ENCODE data around the gene PROSER3. TPM values are rescaled to one million over a fixed set of nuclear protein-coding genes. Genes with fewer than 3 reads are reported as not detected.

The PROSER3 gene
- polyA plus RNA-seq, 1 donor (not counting 4 experiments of a cell fraction or from before 2014, with no cell fraction given), result 5.5 TPM

GRCh38 chr19:35780717-35781116 is 22.7 kb downstream of the PROSER3 start:
- H3K36me3 ChIP-seq (ENCODE audit: control insufficient read depth in 2 of 2, extremely low read depth in 1 of 2, insufficient read depth in 2 of 2, low read length in 2 of 2), result no peaks in the 10 kb centered on the region
- dilution Hi-C loops (cut with MboI; ENCODE audit: extremely low pct_ligation_motif_present, low sequenced_read_pairs), result no loop called here

GRCh38 chr19:35781650-35782049 is 23.7 kb downstream of the PROSER3 start:
- no peaks in the 10 kb centered on the region for H3K4me1 ChIP-seq (ENCODE audit: control insufficient read depth, extremely low read depth, insufficient read depth, low read length)
- no peak for TF ChIP-seq CTCF (optimal IDR thresholded peaks at IDR 0.05 in 1 of 3, IDR thresholded peaks at IDR 0.05 in 1 of 3, conservative IDR thresholded peaks at IDR 0.05 in 1 of 3; ENCODE audit: extremely low read depth in 1 of 3, insufficient read depth in 2 of 3, low read length in 3 of 3)
- TF ChIP-seq EZH2 (IDR thresholded peaks at IDR 0.05; ENCODE audit: low read length), result no peak
- DNase-seq (ENCODE audit: low read depth, low spot score) (no peak), FAIRE-seq (no peak)
- no peak overlapping the region for H3K4me2 ChIP-seq (ENCODE audit: control insufficient read depth, extremely low read depth, insufficient read depth, low read depth, low read length)
- no peaks in the 10 kb centered on the region for H3K79me2 ChIP-seq (ENCODE audit: control insufficient read depth, insufficient read depth, low read length)
- no peak overlapping the region for H3K9ac ChIP-seq (ENCODE audit: control insufficient read depth, extremely low read depth, insufficient read depth, low read length)
- H3K27me3 ChIP-seq (ENCODE audit: control insufficient read depth, extremely low read depth, insufficient read depth, low read length), result no peaks in the 10 kb centered on the region
- H3K9me1 ChIP-seq (ENCODE audit: control insufficient read depth, extremely low read depth, insufficient read depth, low read length), result no peaks in the 10 kb centered on the region
- no peaks in the 10 kb centered on the region for H4K20me1 ChIP-seq (ENCODE audit: control insufficient read depth, extremely low read depth, insufficient read depth, low read length)
- no peak overlapping the region for H3K27ac ChIP-seq (ENCODE audit: control insufficient read depth, insufficient read depth, low read length)
- H2AFZ ChIP-seq (ENCODE audit: control insufficient read depth, low read length), result no peak overlapping the region
- dilution Hi-C loops (cut with MboI; ENCODE audit: extremely low pct_ligation_motif_present, low sequenced_read_pairs), result no loop called here
- H3K4me3 ChIP-seq (ENCODE audit: control insufficient read depth in 2 of 3, extremely low read depth in 1 of 3, insufficient read depth in 2 of 3, low read depth in 1 of 3, low read length in 3 of 3), result no peak overlapping the region
- H3K36me3 ChIP-seq (ENCODE audit: control insufficient read depth in 2 of 2, extremely low read depth in 1 of 2, insufficient read depth in 2 of 2, low read length in 2 of 2), result no peaks in the 10 kb centered on the region
- no peaks in the 10 kb centered on the region for H3K9me3 ChIP-seq (ENCODE audit: control insufficient read depth, low read depth, low read length)

More at GRCh38 chr19:35780717-35781116, 22.7 kb downstream of the PROSER3 start:
- Histone ChIP-seq H3K79me2 (ENCODE audit: control insufficient read depth, insufficient read depth, low read length) (no peaks in the 10 kb centered on the region), H4K20me1 (ENCODE audit: control insufficient read depth, extremely low read depth, insufficient read depth, low read length) (no peaks in the 10 kb centered on the region), H3K27me3 (ENCODE audit: control insufficient read depth, extremely low read depth, insufficient read depth, low read length) (no peaks in the 10 kb centered on the region), H3K4me2 (ENCODE audit: control insufficient read depth, extremely low read depth, insufficient read depth, low read depth, low read length) (no peak overlapping the region), H3K27ac (ENCODE audit: control insufficient read depth, insufficient read depth, low read length) (no peak overlapping the region), H3K9ac (ENCODE audit: control insufficient read depth, extremely low read depth, insufficient read depth, low read length) (no peak overlapping the region), H3K4me1 (ENCODE audit: control insufficient read depth, extremely low read depth, insufficient read depth, low read length) (no peaks in the 10 kb centered on the region), H3K9me3 (ENCODE audit: control insufficient read depth, low read depth, low read length) (no peaks in the 10 kb centered on the region), H3K4me3 (ENCODE audit: control insufficient read depth in 2 of 3, extremely low read depth in 1 of 3, insufficient read depth in 2 of 3, low read depth in 1 of 3, low read length in 3 of 3) (no peak overlapping the region), H3K9me1 (ENCODE audit: control insufficient read depth, extremely low read depth, insufficient read depth, low read length) (no peaks in the 10 kb centered on the region), H2AFZ (ENCODE audit: control insufficient read depth, low read length) (no peak overlapping the region)
- TF ChIP-seq EZH2 (IDR thresholded peaks at IDR 0.05; ENCODE audit: low read length) (no peak), CTCF (optimal IDR thresholded peaks at IDR 0.05 in 1 of 3, IDR thresholded peaks at IDR 0.05 in 1 of 3, conservative IDR thresholded peaks at IDR 0.05 in 1 of 3; ENCODE audit: extremely low read depth in 1 of 3, insufficient read depth in 2 of 3, low read length in 3 of 3) (no peak)
- DNase-seq (ENCODE audit: low read depth, low spot score) (no peak), FAIRE-seq (no peak)

All from keratinocyte (primary cell).